T1000 (cell line): ENCODE measurements around the gene HSD17B14.

ENCODE experiments used
- DNase-seq: peaks from one replicate; lab custom pipeline; 2025; ENCODE audit warnings: mixed read lengths; lab: John Stamatoyannopoulos, UW

The HSD17B14 gene

GRCh38 chr19:48826606-48827020 is 9.7 kb downstream of the HSD17B14 start:
- DNase-seq = no peak

GRCh38 chr19:48822514-48822913 is 13.8 kb downstream of the HSD17B14 start:
- DNase-seq = no peak

- DNase-seq = no peak
Observed at GRCh38 chr19:48821633-48822032, 14.7 kb downstream of the HSD17B14 start.

GRCh38 chr19:48819366-48819816 is 16.9 kb downstream of the HSD17B14 start:
- peak; percentile 73 for DNase-seq

GRCh38 chr19:48818234-48818820 is 18.0 kb downstream of the HSD17B14 start:
- no peak for DNase-seq

- DNase-seq = no peak
Observed at GRCh38 chr19:48817585-48818124, 18.6 kb downstream of the HSD17B14 start.

- no peak for DNase-seq
Observed at GRCh38 chr19:48815870-48816501, 20.3 kb downstream of the HSD17B14 start.

- DNase-seq = no peak
Observed at GRCh38 chr19:48814895-48815294, 21.4 kb downstream of the HSD17B14 start.

- DNase-seq = no peak
Observed at GRCh38 chr19:48813123-48813913, 23.0 kb downstream of the HSD17B14 start.

GRCh38 chr19:48812094-48812929 is 24.0 kb downstream of the HSD17B14 start:
- DNase-seq = peak; percentile 18

- DNase-seq = no peak
Observed at GRCh38 chr19:48810151-48810550, 26.1 kb downstream of the HSD17B14 start.

- DNase-seq = no peak
Observed at GRCh38 chr19:48807590-48808308, 28.5 kb downstream of the HSD17B14 start.

GRCh38 chr19:48806818-48807589 is 29.3 kb downstream of the HSD17B14 start:
- DNase-seq = no peak

- DNase-seq = no peak
Observed at GRCh38 chr19:48806518-48806817, 29.8 kb downstream of the HSD17B14 start.

GRCh38 chr19:48805452-48805851 is 30.8 kb downstream of the HSD17B14 start:
- DNase-seq = no peak

GRCh38 chr19:48804496-48804895 is 31.8 kb downstream of the HSD17B14 start:
- DNase-seq = no peak

- no peak for DNase-seq
Observed at GRCh38 chr19:48802623-48803022, 33.7 kb downstream of the HSD17B14 start.

GRCh38 chr19:48799358-48800300 is 36.7 kb downstream of the HSD17B14 start:
- DNase-seq = no peak

GRCh38 chr19:48798937-48799336 is 37.4 kb downstream of the HSD17B14 start:
- DNase-seq = no peak
